ENCODE results near the gene FAM118B.

DNA sequence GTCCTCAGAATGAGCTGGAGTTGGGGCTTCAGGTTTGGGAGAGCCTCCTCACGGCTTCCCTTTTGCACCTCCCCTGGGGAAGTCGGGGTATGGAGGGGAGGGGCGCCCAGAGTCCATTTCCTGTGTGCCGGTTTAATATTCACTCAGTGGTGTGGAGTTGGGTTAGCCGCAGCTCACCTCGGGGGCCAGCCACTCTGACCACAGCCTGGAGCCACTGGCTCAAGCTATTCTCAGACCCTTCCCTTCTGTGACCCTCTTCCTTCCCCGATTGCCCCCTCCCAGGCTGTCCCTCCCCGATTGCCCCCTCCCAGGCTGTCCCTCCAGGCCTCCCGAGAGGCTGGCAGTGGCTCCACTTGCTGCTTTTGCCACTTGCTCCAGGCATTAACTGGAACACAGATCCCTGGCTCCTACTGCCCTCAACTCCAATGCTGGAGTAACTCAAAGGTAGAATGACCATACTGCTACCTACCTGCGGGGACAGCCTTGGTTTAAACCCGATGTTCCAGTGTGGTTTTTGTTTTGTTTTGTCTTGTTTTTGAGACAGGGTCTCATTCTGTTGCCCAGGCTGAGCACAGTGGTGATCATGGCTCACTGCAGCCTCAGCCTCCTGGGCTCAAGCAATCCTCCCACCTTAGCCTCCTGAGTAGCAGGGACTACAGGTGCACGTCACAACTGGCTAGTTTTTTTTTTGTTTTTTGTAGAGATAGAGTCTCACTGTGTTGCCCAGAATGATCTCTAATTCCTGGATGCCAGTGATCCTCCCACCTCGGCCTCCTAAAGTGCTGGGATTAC lies 29.4 kb upstream of the FAM118B start:
- TF ChIP-seq EZH2 (IDR thresholded peaks at IDR 0.05; ENCODE audit: low read depth): no peak
- TF ChIP-seq, protein P1, sequence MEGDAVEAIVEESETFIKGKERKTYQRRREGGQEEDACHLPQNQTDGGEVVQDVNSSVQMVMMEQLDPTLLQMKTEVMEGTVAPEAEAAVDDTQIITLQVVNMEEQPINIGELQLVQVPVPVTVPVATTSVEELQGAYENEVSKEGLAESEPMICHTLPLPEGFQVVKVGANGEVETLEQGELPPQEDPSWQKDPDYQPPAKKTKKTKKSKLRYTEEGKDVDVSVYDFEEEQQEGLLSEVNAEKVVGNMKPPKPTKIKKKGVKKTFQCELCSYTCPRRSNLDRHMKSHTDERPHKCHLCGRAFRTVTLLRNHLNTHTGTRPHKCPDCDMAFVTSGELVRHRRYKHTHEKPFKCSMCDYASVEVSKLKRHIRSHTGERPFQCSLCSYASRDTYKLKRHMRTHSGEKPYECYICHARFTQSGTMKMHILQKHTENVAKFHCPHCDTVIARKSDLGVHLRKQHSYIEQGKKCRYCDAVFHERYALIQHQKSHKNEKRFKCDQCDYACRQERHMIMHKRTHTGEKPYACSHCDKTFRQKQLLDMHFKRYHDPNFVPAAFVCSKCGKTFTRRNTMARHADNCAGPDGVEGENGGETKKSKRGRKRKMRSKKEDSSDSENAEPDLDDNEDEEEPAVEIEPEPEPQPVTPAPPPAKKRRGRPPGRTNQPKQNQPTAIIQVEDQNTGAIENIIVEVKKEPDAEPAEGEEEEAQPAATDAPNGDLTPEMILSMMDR (conservative IDR thresholded peaks at IDR 0.05): no peak

Data from PC-9 (cell line).